Body of pancreas (tissue), 4 donors: Measurements from ENCODE around the gene C2CD4A. TPM values are rescaled to one million over a fixed set of nuclear protein-coding genes. Genes with fewer than 3 reads are reported as not detected.

Experiments used
- ATAC-seq: fragments of 150-250 bp; one replicate; pipeline ENCODE4 v1.9.1; 2016
- DNase-seq, 4 donors: peaks; one replicate each; pipeline ENCODE4 v3.0.0-alpha.2; 2019
- H3K27ac ChIP-seq, 4 donors: fragments of 200-600 bp; sonication (generic); 1 replicate in 3 of 4; 2 replicates in 1 of 4; pipeline versions ENCODE4 v1.5.1 to v1.6.1; 2016 to 2019; ENCODE audit warnings: mild to moderate bottlenecking in 1 of 4, mixed read lengths in 1 of 4, moderate library complexity in 1 of 4
- H3K27me3 ChIP-seq, 2 donors: fragments of 200-600 bp; sonication (generic); one replicate each; pipeline ENCODE4 v1.6.0; 2016; ENCODE audit warnings: mild to moderate bottlenecking in 1 of 2
- H3K36me3 ChIP-seq, 2 donors: fragments of 200-600 bp; sonication (generic); replicated peaks in 1 of 2; 2 replicates each; pipeline ENCODE4 v1.5.1; 2016; ENCODE audit warnings: low read depth in 2 of 2; ENCODE audit not compliant: insufficient read depth in 1 of 2
- H3K4me1 ChIP-seq: fragments of 200-600 bp; sonication (generic); one replicate; pipeline ENCODE4 v1.6.0; 2016
- H3K4me3 ChIP-seq, 2 donors: fragments of 200-600 bp; sonication (generic); 1 replicate in 1 of 2; 2 replicates in 1 of 2; pipeline ENCODE4 v1.5.1; 2016 to 2019
- H3K9me3 ChIP-seq, 3 donors: fragments of 200-600 bp; sonication (generic); 1 replicate in 2 of 3; 2 replicates in 1 of 3; pipeline ENCODE4 v1.5.1; 2016
- CTCF ChIP-seq, 7 experiments: fragments of 450-650 bp in 4 of 7; fragments of 200-600 bp in 3 of 7; sonication (generic) in 3 of 7; IDR thresholded peaks; one replicate each; pipeline ENCODE4 v1.5.1; 2016 to 2019; ENCODE audit warnings: antibody characterized with exemption in 7 of 7
- POLR2A ChIP-seq, 3 donors: fragments of 450-650 bp; IDR thresholded peaks; one replicate each; pipeline ENCODE4 v1.6.1; 2016; ENCODE audit warnings: antibody characterized with exemption in 3 of 3, mild to moderate bottlenecking in 2 of 3
- WGBS, 2 donors: methylation state at CpG; one replicate each; pipeline ENCODE4 v1.1.5; 2017; 5-methylcytosine and 5-hydroxymethylcytosine counted together
- intact Hi-C: fragments of 100-400 bp; cut with DNase I; formaldehyde crosslinking; loops from one replicate; pipeline ENCODE4 v1.15.1; 2023
- total RNA-seq, 2 donors: library from RNA; depleted of rRNA; stranded (reverse); fragments of >200 nt; gene quantifications; one replicate each; pipeline ENCODE4 v1.1.0, GENCODE V29; 2016

The C2CD4A gene
- total RNA-seq, 2 donors from 2014 or later, result 1.6 to 2.1 TPM

- no peaks in the 10 kb centered on the region for H3K27me3 ChIP-seq
- peak in 3 of 4 donors; percentile 30 to 47 (median 31) for DNase-seq
- H3K36me3 ChIP-seq, result no peaks in the 10 kb centered on the region
- H3K4me3 ChIP-seq, result no peak overlapping the region
- TF ChIP-seq POLR2A (IDR thresholded peaks at IDR 0.05) (no peak), CTCF (IDR thresholded peaks at IDR 0.05) (no peak)
- intact Hi-C loops, result no loop called here
- H3K9me3 ChIP-seq, result no peaks in the 10 kb centered on the region
- 27 to 30% methylated on average over 6 of the region's 6 CpGs for WGBS, 2 donors
- H3K27ac ChIP-seq, result peak overlapping the region; percentile 37 to 72 (median 64)
- no peak for ATAC-seq
- H3K4me1 ChIP-seq, result peaks cover 44% of the 10 kb centered on the region
These were observed 2.7 kb upstream of the C2CD4A start for GRCh38 chr15:62063825-62064635.

- peak; percentile 21 to 59 (median 46) for DNase-seq
- intact Hi-C loops, result no loop called here
- ATAC-seq, result peak; percentile 49
- H3K4me3 ChIP-seq, result peak overlapping the region in 1 of 2 donors; percentile 29
- H3K9me3 ChIP-seq, result no peaks in the 10 kb centered on the region
- no peaks in the 10 kb centered on the region for H3K36me3 ChIP-seq
- peaks cover 42% of the 10 kb centered on the region for H3K4me1 ChIP-seq
- WGBS, 2 donors, result 1 to 3% methylated on average over 10 to 51 of the region's 62 CpGs
- no peaks in the 10 kb centered on the region for H3K27me3 ChIP-seq
- peak overlapping the region; percentile 80 to 91 (median 89) for H3K27ac ChIP-seq
- TF ChIP-seq CTCF (IDR thresholded peaks at IDR 0.05) (peak in 2 of 7 experiments; percentile 16 to 34), POLR2A (IDR thresholded peaks at IDR 0.05) (no peak)
These were observed 769 bp downstream of the C2CD4A start for GRCh38 chr15:62067448-62068044.

GRCh38 chr15:62068071-62068809, 1.5 kb downstream of the C2CD4A start:
- ATAC-seq, result peak; percentile 49
- Histone ChIP-seq H3K4me3 (peak overlapping the region; percentile 8 to 33), H3K27ac (peak overlapping the region; percentile 80 to 91 (median 89)), H3K9me3 (no peaks in the 10 kb centered on the region), H3K27me3 (no peaks in the 10 kb centered on the region), H3K4me1 (peaks cover 42% of the 10 kb centered on the region), H3K36me3 (no peaks in the 10 kb centered on the region)
- WGBS, 2 donors, result 0 to 1% methylated on average over 28 to 72 of the region's 103 CpGs
- peak; percentile 59 to 72 (median 64) for DNase-seq
- intact Hi-C loops, result no loop called here
- peak in 5 of 7 experiments; percentile 10 to 43 (median 29) for TF ChIP-seq CTCF (IDR thresholded peaks at IDR 0.05)
- peak; percentile 50 to 56 (median 51) for TF ChIP-seq POLR2A (IDR thresholded peaks at IDR 0.05)

- ATAC-seq (no peak), DNase-seq (no peak)
- WGBS, 2 donors, result 32 to 42% methylated on average over 4 of the region's 4 CpGs
- peaks cover 39% of the 10 kb centered on the region for H3K4me1 ChIP-seq
- no peaks in the 10 kb centered on the region for H3K27me3 ChIP-seq
- intact Hi-C loops, result no loop called here
- no peak for TF ChIP-seq CTCF (IDR thresholded peaks at IDR 0.05)
- no peak for TF ChIP-seq POLR2A (IDR thresholded peaks at IDR 0.05)
- peak overlapping the region; percentile 80 to 91 (median 89) for H3K27ac ChIP-seq
- H3K36me3 ChIP-seq, result no peaks in the 10 kb centered on the region
- peak overlapping the region; percentile 8 to 33 for H3K4me3 ChIP-seq
- H3K9me3 ChIP-seq, result no peaks in the 10 kb centered on the region
These were observed 2.0 kb downstream of the C2CD4A start for GRCh38 chr15:62068810-62069167.
